ENCODE data around the gene NFX1. TPM values are rescaled to one million over a fixed set of nuclear protein-coding genes. Genes with fewer than 3 reads are reported as not detected.

Gene NFX1
- total and polyA plus RNA-seq, 2 donors (not counting 1 experiment from before 2014, with no cell fraction given): 30.2 to 39.5 TPM

GRCh38 chr9:33375238-33375840 is 85.0 kb downstream of the NFX1 start:
- Histone ChIP-seq H3K79me2 (ENCODE audit: control insufficient read depth, insufficient read depth, low read length) (no peaks in the 10 kb centered on the region), H3K9ac (ENCODE audit: insufficient read depth, low read length) (no peak overlapping the region), H4K20me1 (ENCODE audit: control insufficient read depth, extremely low read depth, insufficient read depth, low read length) (no peaks in the 10 kb centered on the region), H3K27ac (ENCODE audit: insufficient read depth, low read length) (peak overlapping the region; percentile 9), H3K4me2 (ENCODE audit: extremely low read depth, insufficient read depth, low read length) (peak overlapping the region; percentile 51), H3K27me3 (ENCODE audit: control insufficient read depth, insufficient read depth, low read length) (no peaks in the 10 kb centered on the region), H2AFZ (ENCODE audit: low read length) (peak overlapping the region; percentile 47), H3K4me1 (ENCODE audit: control insufficient read depth, extremely low read depth, insufficient read depth, low read length) (no peaks in the 10 kb centered on the region), H3K9me3 (ENCODE audit: control insufficient read depth, insufficient read depth, low read depth, low read length) (no peaks in the 10 kb centered on the region), H3K36me3 (ENCODE audit: control insufficient read depth, insufficient read depth, low read length) (peaks cover 5% of the 10 kb centered on the region), H3K4me3 (replicated peaks in 1 of 4; ENCODE audit: control extremely low read depth in 1 of 4, insufficient read depth in 1 of 4, low read depth in 3 of 4, low read length in 4 of 4) (no peak overlapping the region)
- peak in 1 of 2 donors; percentile 45 for DNase-seq (ENCODE audit: low read depth in 2 of 2)
- TF ChIP-seq EZH2 (IDR thresholded peaks at IDR 0.05; ENCODE audit: low read length, missing control alignments) (no peak), CTCF (conservative IDR thresholded peaks at IDR 0.05 in 1 of 2, IDR thresholded peaks at IDR 0.05 in 1 of 2; ENCODE audit: low read depth in 1 of 2, low read length in 2 of 2) (no peak)

GRCh38 chr9:33375841-33376321 is 85.6 kb downstream of the NFX1 start:
- TF ChIP-seq CTCF (conservative IDR thresholded peaks at IDR 0.05 in 1 of 2, IDR thresholded peaks at IDR 0.05 in 1 of 2; ENCODE audit: low read depth in 1 of 2, low read length in 2 of 2) (no peak), EZH2 (IDR thresholded peaks at IDR 0.05; ENCODE audit: low read length, missing control alignments) (no peak)
- H2AFZ ChIP-seq (ENCODE audit: low read length): no peak overlapping the region
- no peak overlapping the region for H3K4me3 ChIP-seq (replicated peaks in 1 of 4; ENCODE audit: control extremely low read depth in 1 of 4, insufficient read depth in 1 of 4, low read depth in 3 of 4, low read length in 4 of 4)
- no peaks in the 10 kb centered on the region for H3K27me3 ChIP-seq (ENCODE audit: control insufficient read depth, insufficient read depth, low read length)
- H3K4me2 ChIP-seq (ENCODE audit: extremely low read depth, insufficient read depth, low read length): no peak overlapping the region
- no peaks in the 10 kb centered on the region for H3K9me3 ChIP-seq (ENCODE audit: control insufficient read depth, insufficient read depth, low read depth, low read length)
- H3K4me1 ChIP-seq (ENCODE audit: control insufficient read depth, extremely low read depth, insufficient read depth, low read length): no peaks in the 10 kb centered on the region
- no peak overlapping the region for H3K27ac ChIP-seq (ENCODE audit: insufficient read depth, low read length)
- peaks cover 2% of the 10 kb centered on the region for H3K36me3 ChIP-seq (ENCODE audit: control insufficient read depth, insufficient read depth, low read length)
- DNase-seq (ENCODE audit: low read depth in 2 of 2): no peak
- no peaks in the 10 kb centered on the region for H3K79me2 ChIP-seq (ENCODE audit: control insufficient read depth, insufficient read depth, low read length)
- H3K9ac ChIP-seq (ENCODE audit: insufficient read depth, low read length): no peak overlapping the region
- no peaks in the 10 kb centered on the region for H4K20me1 ChIP-seq (ENCODE audit: control insufficient read depth, extremely low read depth, insufficient read depth, low read length)

GRCh38 chr9:33377089-33377715 is 86.9 kb downstream of the NFX1 start:
- Histone ChIP-seq H4K20me1 (ENCODE audit: control insufficient read depth, extremely low read depth, insufficient read depth, low read length) (no peaks in the 10 kb centered on the region), H2AFZ (ENCODE audit: low read length) (no peak overlapping the region), H3K4me3 (replicated peaks in 1 of 4; ENCODE audit: control extremely low read depth in 1 of 4, insufficient read depth in 1 of 4, low read depth in 3 of 4, low read length in 4 of 4) (no peak overlapping the region), H3K79me2 (ENCODE audit: control insufficient read depth, insufficient read depth, low read length) (no peaks in the 10 kb centered on the region), H3K4me1 (ENCODE audit: control insufficient read depth, extremely low read depth, insufficient read depth, low read length) (no peaks in the 10 kb centered on the region), H3K36me3 (ENCODE audit: control insufficient read depth, insufficient read depth, low read length) (peaks cover 2% of the 10 kb centered on the region), H3K9me3 (ENCODE audit: control insufficient read depth, insufficient read depth, low read depth, low read length) (no peaks in the 10 kb centered on the region), H3K4me2 (ENCODE audit: extremely low read depth, insufficient read depth, low read length) (no peak overlapping the region), H3K9ac (ENCODE audit: insufficient read depth, low read length) (no peak overlapping the region), H3K27ac (ENCODE audit: insufficient read depth, low read length) (no peak overlapping the region), H3K27me3 (ENCODE audit: control insufficient read depth, insufficient read depth, low read length) (no peaks in the 10 kb centered on the region)
- no peak for DNase-seq (ENCODE audit: low read depth in 2 of 2)
- TF ChIP-seq EZH2 (IDR thresholded peaks at IDR 0.05; ENCODE audit: low read length, missing control alignments): no peak
- no peak for TF ChIP-seq CTCF (conservative IDR thresholded peaks at IDR 0.05 in 1 of 2, IDR thresholded peaks at IDR 0.05 in 1 of 2; ENCODE audit: low read depth in 1 of 2, low read length in 2 of 2)

All from fibroblast of lung (primary cell).